Effector memory CD4-positive, alpha-beta T cell (primary cell): ENCODE measurements around the gene LENG1.

Source experiments
- DNase-seq, 3 donors: peaks; one replicate each; pipeline ENCODE4 v3.0.0-alpha.2; 2020
- H3K27ac ChIP-seq: 2 replicates; pipeline ENCODE4 v1.7.0; 2013; ENCODE audit warnings: mild to moderate bottlenecking, low read length, moderate library complexity; ENCODE audit not compliant: insufficient read depth, poor library complexity, severe bottlenecking
- H3K27me3 ChIP-seq: replicated peaks from 2 replicates; pipeline ENCODE4 v1.7.0; 2013; ENCODE audit warnings: mild to moderate bottlenecking, low read length; ENCODE audit not compliant: insufficient read depth, control insufficient read depth, poor library complexity, severe bottlenecking
- H3K36me3 ChIP-seq: 2 replicates; pipeline ENCODE4 v1.7.0; 2013; ENCODE audit warnings: mild to moderate bottlenecking, low read length, moderate library complexity; ENCODE audit not compliant: control insufficient read depth, insufficient read depth
- H3K4me1 ChIP-seq: 2 replicates; pipeline ENCODE4 v1.7.0; 2013; ENCODE audit warnings: low read length, mild to moderate bottlenecking; ENCODE audit not compliant: control insufficient read depth, insufficient read depth, poor library complexity, severe bottlenecking
- H3K4me3 ChIP-seq: 2 replicates; pipeline ENCODE4 v1.7.0; 2013; ENCODE audit warnings: low read length, low read depth, mild to moderate bottlenecking; ENCODE audit not compliant: insufficient read depth, poor library complexity, severe bottlenecking
- H3K9me3 ChIP-seq: 2 replicates; pipeline ENCODE4 v1.7.0; 2013; ENCODE audit warnings: mild to moderate bottlenecking, low read length, moderate library complexity; ENCODE audit not compliant: control insufficient read depth

Gene LENG1

GRCh38 chr19:54142166-54142780, 17.2 kb downstream of the LENG1 start:
- no peak overlapping the region for H3K4me3 ChIP-seq
- no peak for DNase-seq
- H3K27me3 ChIP-seq = no peaks in the 10 kb centered on the region
- H3K9me3 ChIP-seq = no peaks in the 10 kb centered on the region
- no peak overlapping the region for H3K27ac ChIP-seq
- peaks cover 26% of the 10 kb centered on the region for H3K4me1 ChIP-seq
- H3K36me3 ChIP-seq = peaks cover 66% of the 10 kb centered on the region

- H3K27me3 ChIP-seq = no peaks in the 10 kb centered on the region
- peaks cover 57% of the 10 kb centered on the region for H3K36me3 ChIP-seq
- no peak for DNase-seq
Observed at GRCh38 chr19:54141356-54141755, 18.2 kb downstream of the LENG1 start.

DNA sequence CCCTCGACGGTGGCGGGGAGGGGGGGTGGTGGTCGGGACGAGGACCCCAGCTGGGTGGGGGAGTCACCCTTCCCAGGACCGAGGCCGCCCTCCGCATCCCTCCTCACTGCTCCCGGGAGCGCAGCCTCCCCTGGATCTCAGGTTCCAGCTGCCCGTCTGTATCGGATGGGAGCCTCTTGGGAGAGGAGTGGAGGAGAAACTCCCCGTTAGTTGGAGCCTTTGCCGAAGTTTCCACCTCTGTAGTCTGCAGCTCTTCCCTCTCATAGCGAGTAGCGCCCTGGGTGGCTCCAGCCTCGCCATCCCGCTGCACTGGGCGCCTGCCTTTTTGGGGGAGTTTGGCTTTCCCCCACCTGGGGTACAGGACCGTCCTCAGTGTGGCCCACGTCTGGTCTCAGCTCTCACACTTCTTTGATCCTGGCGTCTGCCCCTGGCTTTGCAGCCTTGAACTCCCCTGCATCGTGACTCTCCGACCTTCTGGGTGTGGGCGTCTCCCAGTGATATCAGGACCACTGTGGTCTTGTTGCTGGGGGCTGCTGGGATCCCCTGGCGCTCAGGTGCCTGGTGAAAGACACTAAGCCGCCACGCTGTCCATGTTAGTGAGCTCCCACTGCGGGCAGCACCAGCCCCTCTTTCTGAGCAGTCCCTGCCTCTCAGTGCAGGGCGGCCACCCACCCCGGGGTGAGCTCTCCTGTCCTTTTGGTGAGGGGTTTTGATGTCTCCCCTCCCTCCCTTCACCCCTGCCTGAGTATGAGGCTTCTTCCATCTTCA, 20.8 kb downstream of the LENG1 start:
- no peak for DNase-seq
- H3K9me3 ChIP-seq = no peaks in the 10 kb centered on the region
- H3K4me1 ChIP-seq = peaks cover 33% of the 10 kb centered on the region
- H3K36me3 ChIP-seq = peaks cover 30% of the 10 kb centered on the region
- peak overlapping the region; percentile 97 for H3K27ac ChIP-seq
- no peaks in the 10 kb centered on the region for H3K27me3 ChIP-seq
- peak overlapping the region; percentile 88 for H3K4me3 ChIP-seq

More at GRCh38 chr19:54141356-54141755, 18.2 kb downstream of the LENG1 start:
- Histone ChIP-seq H3K4me1 (peaks cover 27% of the 10 kb centered on the region), H3K9me3 (no peaks in the 10 kb centered on the region), H3K4me3 (no peak overlapping the region), H3K27ac (no peak overlapping the region)

- DNase-seq = peak; percentile 18 to 43 (median 30)
- Histone ChIP-seq H3K36me3 (peaks cover 23% of the 10 kb centered on the region), H3K27me3 (no peaks in the 10 kb centered on the region), H3K4me1 (peaks cover 33% of the 10 kb centered on the region), H3K4me3 (peak within 1 kb of the TSS; percentile 88), H3K9me3 (no peaks in the 10 kb centered on the region), H3K27ac (peak within 1 kb of the TSS; percentile 97)
Observed at GRCh38 chr19:54137699-54138488, 21.6 kb downstream of the LENG1 start, which contains the start of gene CNOT3. TSS of gene CNOT3 (plus strand) at chr19:54137762. CDS start at chr19:54142979, 5,217 bp downstream.

GRCh38 chr19:54136864-54137698, 22.4 kb downstream of the LENG1 start:
- Histone ChIP-seq H3K9me3 (no peaks in the 10 kb centered on the region), H3K4me1 (peaks cover 33% of the 10 kb centered on the region), H3K27me3 (no peaks in the 10 kb centered on the region), H3K36me3 (peaks cover 15% of the 10 kb centered on the region), H3K27ac (peak overlapping the region; percentile 97), H3K4me3 (peak overlapping the region; percentile 88)
- DNase-seq = peak; percentile 99 to 100 (median 99)

DNA sequence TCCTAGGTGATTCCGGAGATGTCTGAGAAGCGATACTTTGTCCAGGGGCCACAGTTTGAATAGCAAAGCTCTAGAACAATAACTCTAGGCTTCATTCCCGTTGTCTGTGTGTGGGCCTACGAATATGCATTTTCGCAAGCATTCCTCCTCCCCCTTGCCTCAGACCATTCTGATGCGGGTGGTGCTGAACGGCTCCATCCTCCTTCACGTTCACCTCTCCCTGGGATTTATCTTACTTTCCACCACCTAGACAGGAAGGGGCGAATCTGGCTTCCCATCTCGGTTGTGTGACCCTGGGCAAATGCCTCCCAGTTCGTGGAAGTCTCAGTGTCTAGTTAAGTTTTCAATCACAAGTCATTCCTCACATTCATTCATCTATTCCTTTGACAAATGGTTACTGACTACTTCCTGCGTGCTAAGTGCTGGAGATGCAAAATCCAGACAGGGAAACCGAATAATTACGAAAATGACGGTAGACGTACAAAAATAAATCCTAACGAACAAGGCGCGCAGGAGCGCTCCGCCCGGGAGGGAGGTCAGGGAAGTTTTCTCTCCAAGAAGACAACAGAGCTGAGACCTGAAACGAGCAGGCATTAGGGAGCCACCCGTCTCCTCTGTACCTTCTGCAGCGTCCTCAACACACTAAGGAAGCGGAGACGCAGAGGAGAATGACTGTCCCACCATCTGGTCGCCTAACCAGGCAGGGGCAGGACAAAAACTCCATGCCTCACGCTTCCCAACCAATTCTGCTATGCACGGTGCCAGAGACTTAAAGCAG, 23.2 kb downstream of the LENG1 start:
- Histone ChIP-seq H3K4me3 (peak overlapping the region; percentile 55), H3K27ac (peak overlapping the region; percentile 56), H3K36me3 (peaks cover 13% of the 10 kb centered on the region), H3K4me1 (peaks cover 33% of the 10 kb centered on the region), H3K9me3 (no peaks in the 10 kb centered on the region), H3K27me3 (no peaks in the 10 kb centered on the region)
- no peak for DNase-seq

GRCh38 chr19:54133957-54134590, 25.4 kb downstream of the LENG1 start:
- no peak overlapping the region for H3K4me3 ChIP-seq
- H3K36me3 ChIP-seq = peaks cover 20% of the 10 kb centered on the region
- no peaks in the 10 kb centered on the region for H3K27me3 ChIP-seq
- H3K9me3 ChIP-seq = no peaks in the 10 kb centered on the region
- no peak for DNase-seq
- peaks cover 19% of the 10 kb centered on the region for H3K4me1 ChIP-seq
- no peak overlapping the region for H3K27ac ChIP-seq

DNA sequence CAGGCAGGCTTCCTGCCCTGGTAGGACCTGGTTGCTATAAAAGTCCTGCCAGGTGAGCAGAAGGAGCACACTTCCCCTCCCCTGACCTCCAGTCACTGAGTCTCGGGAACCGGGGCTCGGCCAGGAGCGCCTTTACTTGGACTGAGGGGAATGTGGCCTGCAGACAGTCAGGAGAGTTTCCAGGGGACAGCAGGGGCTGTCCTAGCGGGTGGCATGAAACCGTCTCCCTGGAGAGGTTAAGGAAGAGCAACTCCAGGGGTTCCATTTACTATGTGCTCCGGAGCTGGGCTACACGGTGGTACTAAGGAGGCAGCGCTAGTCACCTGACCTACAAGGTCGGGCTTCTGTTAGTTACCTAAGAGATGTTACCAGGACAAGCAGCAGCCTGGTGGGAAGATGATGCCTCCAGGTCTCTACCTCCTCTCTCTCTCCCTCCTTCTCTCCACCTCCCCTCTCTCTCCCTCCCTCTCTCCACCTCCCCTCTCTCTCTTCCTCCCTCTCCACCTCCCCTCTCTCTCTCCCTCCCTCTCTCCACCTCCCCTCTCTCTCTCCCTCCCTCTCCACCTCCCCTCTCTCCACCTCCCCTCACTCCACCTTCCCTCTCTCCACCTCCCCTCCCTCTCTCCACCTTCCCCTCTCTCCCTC, 26.1 kb downstream of the LENG1 start:
- H3K27me3 ChIP-seq = no peaks in the 10 kb centered on the region
- no peak overlapping the region for H3K27ac ChIP-seq
- no peak overlapping the region for H3K4me3 ChIP-seq
- no peak for DNase-seq
- H3K9me3 ChIP-seq = no peaks in the 10 kb centered on the region
- H3K36me3 ChIP-seq = peaks cover 26% of the 10 kb centered on the region
- H3K4me1 ChIP-seq = peaks cover 13% of the 10 kb centered on the region
